BLaER1 treated with 17β-estradiol and CSF1 and Interleukin-3, amounts not matched to agents 10 nM and 100 nM (cell line): ENCODE results near the gene CCL16.
A peak's percentile ranks its signal among the peaks of the same experiment; 100 is the strongest.
"Not testable (repeated sequence)": the region's sequence is repeated elsewhere in the genome, so short reads cannot be mapped to it uniquely, and the experiment has no call there.

Experiments
- H3K27ac ChIP-seq, 11 experiments: shearing (Covaris generic); formaldehyde crosslinking; 2 replicates each; pipeline ENCODE4 v1.8.1; 2022
- H3K27me3 ChIP-seq, 11 experiments: shearing (Covaris generic); formaldehyde crosslinking; 2 replicates each; pipeline ENCODE4 v1.8.1; 2022
- H3K36me3 ChIP-seq, 11 experiments: shearing (Covaris generic); formaldehyde crosslinking; 2 replicates each; pipeline ENCODE4 v1.8.1; 2022
- H3K4me1 ChIP-seq, 10 experiments: shearing (Covaris generic); formaldehyde crosslinking; 2 replicates each; pipeline ENCODE4 v1.8.1; 2022
- H3K4me2 ChIP-seq, 11 experiments: shearing (Covaris generic); formaldehyde crosslinking; 2 replicates each; pipeline ENCODE4 v1.8.1; 2022
- H3K4me3 ChIP-seq, 10 experiments: shearing (Covaris generic); formaldehyde crosslinking; 2 replicates each; pipeline ENCODE4 v1.8.1; 2022
- H3K9ac ChIP-seq, 11 experiments: shearing (Covaris generic); formaldehyde crosslinking; 2 replicates each; pipeline ENCODE4 v1.8.1; 2022
- H3K9me3 ChIP-seq, 11 experiments: shearing (Covaris generic); formaldehyde crosslinking; replicated peaks in 1 of 11; 2 replicates each; pipeline ENCODE4 v1.8.1; 2022
- H4K20me1 ChIP-seq, 11 experiments: shearing (Covaris generic); formaldehyde crosslinking; 2 replicates each; pipeline ENCODE4 v1.8.1; 2022
- Cebpa-rat ChIP-seq, 11 experiments: shearing (Covaris generic); IDR thresholded peaks; 2 replicates each; pipeline ENCODE4 v1.8.1; 2022

CCL16 gene

DNA sequence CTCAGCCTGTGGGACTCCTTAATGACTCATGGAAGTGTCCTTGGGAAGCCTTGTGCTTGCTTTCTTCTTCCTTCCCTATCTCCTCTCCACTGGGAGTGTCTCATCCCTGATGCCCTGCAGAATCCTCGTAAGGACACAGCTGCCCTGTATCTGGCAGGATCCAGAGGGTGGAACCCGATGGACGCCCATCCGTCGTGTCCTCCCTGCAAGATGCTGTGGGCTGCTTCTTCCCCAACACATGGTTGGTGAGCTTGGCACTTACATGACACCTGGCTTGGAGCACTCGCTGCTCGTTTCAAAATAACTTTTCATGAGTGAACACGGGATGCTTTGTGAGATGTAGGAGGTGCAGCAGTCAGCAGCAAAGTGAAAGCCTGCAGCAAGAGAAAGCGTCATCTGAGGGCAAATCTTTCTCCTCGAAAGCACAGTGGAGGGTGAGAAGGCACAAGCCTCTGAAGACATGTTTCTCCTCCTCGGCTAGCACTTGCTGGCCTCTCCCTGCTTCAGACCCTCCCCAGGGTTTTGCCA lies 16.8 kb upstream of the CCL16 start:
- H3K9me3 ChIP-seq, result peaks cover 0 to 18% (median 12%) of the 10 kb centered on the region in 11 experiments; a peak in 17 of 22 replicates
- no peak overlapping the region for H3K4me3 ChIP-seq
- no peaks in the 10 kb centered on the region for H3K27me3 ChIP-seq
- H3K27ac ChIP-seq, result no peak overlapping the region
- H3K4me1 ChIP-seq, result peaks cover 0 to 5% (median 2%) of the 10 kb centered on the region in 10 experiments; a peak in 4 of 20 replicates
- TF ChIP-seq Cebpa-rat (IDR thresholded peaks at IDR 0.05), result no peak
- no peak overlapping the region for H3K4me2 ChIP-seq
- H4K20me1 ChIP-seq, result no peaks in the 10 kb centered on the region
- H3K36me3 ChIP-seq, result no peaks in the 10 kb centered on the region
- H3K9ac ChIP-seq, result no peak overlapping the region

DNA sequence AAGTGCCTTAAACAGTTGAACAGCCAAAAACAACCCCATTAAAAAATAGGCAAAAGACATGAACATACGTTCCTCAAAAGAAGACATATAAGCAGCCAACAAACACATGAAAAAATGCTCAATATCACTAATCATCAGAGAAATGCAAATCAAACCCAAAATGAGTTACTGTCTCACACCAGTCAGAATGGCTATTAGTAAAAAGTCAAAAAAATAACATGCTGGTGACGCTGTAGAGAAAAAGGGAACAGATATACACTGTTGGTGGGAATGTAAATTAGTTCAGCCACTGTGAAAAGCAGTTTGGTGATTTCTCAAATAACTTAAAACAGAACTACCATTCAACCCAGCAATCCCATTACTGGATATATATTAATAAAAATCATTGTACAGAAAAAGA lies 14.0 kb upstream of the CCL16 start:
- not testable (repeated sequence) for H3K27ac ChIP-seq, H3K27me3 ChIP-seq, H3K9ac ChIP-seq, H3K4me3 ChIP-seq, H3K4me2 ChIP-seq, H3K4me1 ChIP-seq, H3K36me3 ChIP-seq, H4K20me1 ChIP-seq
- H3K9me3 ChIP-seq, result peaks cover 0 to 25% (median 19%) of the 10 kb centered on the region in 11 experiments; a peak in 17 of 22 replicates

GRCh38 chr17:35991075-35991474 lies 9.8 kb upstream of the CCL16 start:
- H3K4me1 ChIP-seq, result peaks cover 0 to 13% (median 0%) of the 10 kb centered on the region in 10 experiments; a peak in 6 of 20 replicates
- no peaks in the 10 kb centered on the region for H3K36me3 ChIP-seq
- no peak overlapping the region for H3K27ac ChIP-seq
- H3K9ac ChIP-seq, result no peak overlapping the region
- peaks cover 16 to 49% (median 38%) of the 10 kb centered on the region in 11 experiments for H3K9me3 ChIP-seq
- H4K20me1 ChIP-seq, result no peaks in the 10 kb centered on the region
- H3K4me2 ChIP-seq, result no peak overlapping the region
- H3K4me3 ChIP-seq, result no peak overlapping the region
- no peaks in the 10 kb centered on the region for H3K27me3 ChIP-seq
- TF ChIP-seq Cebpa-rat (IDR thresholded peaks at IDR 0.05), result no peak

DNA sequence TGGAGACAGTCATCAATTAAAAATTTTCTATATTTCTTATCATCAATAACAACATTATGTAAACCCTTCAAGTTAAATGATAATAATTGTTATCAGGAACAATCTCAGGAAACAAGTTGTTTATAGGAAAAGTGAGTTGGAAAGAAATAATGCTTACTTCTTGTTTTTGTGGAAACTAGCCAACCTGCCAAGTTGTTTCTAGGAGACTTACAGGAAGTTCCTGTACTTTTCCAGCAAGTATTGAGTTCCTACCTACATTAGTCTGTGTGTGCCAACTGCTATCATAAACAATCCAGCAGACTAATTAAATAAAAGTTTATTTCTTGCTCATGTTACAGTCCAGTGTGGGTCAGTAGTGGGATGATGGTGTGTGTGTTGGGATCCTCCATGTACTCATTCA lies 6.9 kb upstream of the CCL16 start:
- H4K20me1 ChIP-seq, result no peaks in the 10 kb centered on the region
- H3K27me3 ChIP-seq, result no peaks in the 10 kb centered on the region
- H3K27ac ChIP-seq, result no peak overlapping the region
- H3K9ac ChIP-seq, result no peak overlapping the region
- H3K9me3 ChIP-seq, result peaks cover 16 to 35% (median 23%) of the 10 kb centered on the region in 11 experiments
- no peak for TF ChIP-seq Cebpa-rat (IDR thresholded peaks at IDR 0.05)
- H3K36me3 ChIP-seq, result no peaks in the 10 kb centered on the region
- no peak overlapping the region for H3K4me2 ChIP-seq
- H3K4me3 ChIP-seq, result no peak overlapping the region
- H3K4me1 ChIP-seq, result peaks cover 0 to 15% (median 0%) of the 10 kb centered on the region in 10 experiments; a peak in 6 of 20 replicates

DNA sequence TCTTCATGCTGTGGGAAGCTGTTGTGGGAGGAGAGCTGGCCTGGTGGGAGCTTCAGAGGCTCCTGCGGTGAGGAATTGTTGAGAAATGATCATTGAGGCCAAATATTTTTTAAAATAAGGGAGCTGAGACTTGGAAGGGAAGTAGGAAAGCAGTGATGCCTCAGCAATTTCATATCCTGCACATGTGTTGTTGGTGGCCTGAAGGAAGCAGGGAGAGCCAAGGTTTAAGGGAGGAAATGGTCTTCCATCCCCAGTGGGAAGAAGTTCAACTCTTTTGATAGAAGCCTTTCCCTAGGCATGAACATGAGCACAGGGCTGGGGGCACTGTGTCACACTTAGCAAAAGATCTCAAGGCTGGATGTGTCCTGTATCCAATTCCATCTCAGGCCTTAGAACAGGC lies 5.3 kb upstream of the CCL16 start, which contains the start of gene CCL14:
Gene CCL14 (minus strand): TSS at position 87 of the 400 bp plus-strand sequence. CDS start 80 bp downstream, at position 7.
- TF ChIP-seq Cebpa-rat (IDR thresholded peaks at IDR 0.05), result no peak
- Histone ChIP-seq H3K27me3 (no peaks in the 10 kb centered on the region), H3K9ac (no peak within 1 kb of the TSS), H3K9me3 (peaks cover 16 to 29% (median 23%) of the 10 kb centered on the region in 11 experiments), H4K20me1 (no peaks in the 10 kb centered on the region), H3K27ac (no peak within 1 kb of the TSS), H3K4me3 (no peak within 1 kb of the TSS), H3K4me2 (peak within 1 kb of the TSS in 3 of 11 experiments; percentile 28 to 67 (median 46); a peak in 6 of 22 replicates), H3K4me1 (peaks cover 0 to 15% (median 0%) of the 10 kb centered on the region in 10 experiments; a peak in 6 of 20 replicates), H3K36me3 (no peaks in the 10 kb centered on the region)

GRCh38 chr17:35984140-35984539 lies 2.8 kb upstream of the CCL16 start:
- Histone ChIP-seq H3K9me3 (peaks cover 7 to 12% (median 9%) of the 10 kb centered on the region in 11 experiments; a peak in 21 of 22 replicates), H3K27me3 (no peaks in the 10 kb centered on the region), H3K4me3 (no peak overlapping the region), H3K4me2 (no peak overlapping the region), H4K20me1 (no peaks in the 10 kb centered on the region), H3K36me3 (no peaks in the 10 kb centered on the region), H3K4me1 (peaks cover 0 to 15% (median 0%) of the 10 kb centered on the region in 10 experiments; a peak in 6 of 20 replicates), H3K9ac (no peak overlapping the region), H3K27ac (no peak overlapping the region)
- TF ChIP-seq Cebpa-rat (IDR thresholded peaks at IDR 0.05), result no peak

DNA sequence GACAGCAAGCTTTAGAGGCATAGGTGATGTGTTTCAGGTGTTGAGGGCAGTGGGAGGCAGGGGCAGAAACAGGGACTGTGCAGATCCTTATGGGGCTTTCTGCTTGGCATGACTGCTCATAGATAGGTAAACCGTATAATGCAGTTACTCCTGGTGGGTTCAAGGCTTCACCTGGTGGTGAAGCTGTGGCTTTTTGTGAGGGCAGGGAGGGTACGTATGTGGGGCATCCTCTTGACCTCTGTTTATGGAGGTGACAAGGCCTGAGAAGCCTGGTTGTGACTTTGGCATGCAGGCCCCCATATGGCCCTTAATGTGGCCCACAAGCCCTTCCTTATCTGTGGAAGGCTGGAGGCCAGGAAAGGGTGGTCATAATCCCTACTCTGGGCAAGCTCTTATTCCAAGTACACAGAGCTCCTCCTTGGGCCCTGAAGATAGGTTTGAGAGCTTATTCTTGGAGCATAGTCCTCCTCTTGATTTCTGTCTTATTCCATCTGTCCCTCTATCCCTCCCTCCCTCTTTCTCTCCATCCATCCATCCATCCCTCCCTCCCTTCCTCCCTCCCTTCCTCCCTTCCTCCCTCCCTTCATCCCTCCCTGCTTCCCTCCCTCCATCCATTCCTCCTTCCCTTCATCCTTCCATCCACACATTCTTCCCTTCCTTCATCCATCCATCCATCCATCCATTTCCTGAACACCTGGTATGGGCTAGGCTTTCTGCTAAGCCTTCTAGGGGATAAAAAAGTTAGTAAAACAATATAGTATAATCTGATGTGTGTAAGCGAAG lies 1.3 kb upstream of the CCL16 start:
- TF ChIP-seq Cebpa-rat (IDR thresholded peaks at IDR 0.05), result no peak
- Histone ChIP-seq H3K4me2 (no peak overlapping the region), H3K27me3 (no peaks in the 10 kb centered on the region), H3K36me3 (no peaks in the 10 kb centered on the region), H4K20me1 (no peaks in the 10 kb centered on the region), H3K4me1 (peaks cover 0 to 15% (median 0%) of the 10 kb centered on the region in 10 experiments; a peak in 6 of 20 replicates), H3K9me3 (no peaks in the 10 kb centered on the region; a peak in 1 of 22 replicates), H3K27ac (no peak overlapping the region), H3K4me3 (no peak overlapping the region), H3K9ac (no peak overlapping the region)

- Histone ChIP-seq H3K9me3 (no peaks in the 10 kb centered on the region), H3K4me1 (peaks cover 0 to 11% (median 0%) of the 10 kb centered on the region in 10 experiments; a peak in 6 of 20 replicates), H4K20me1 (no peaks in the 10 kb centered on the region), H3K27ac (no peak overlapping the region), H3K9ac (no peak overlapping the region), H3K4me3 (no peak overlapping the region), H3K27me3 (no peaks in the 10 kb centered on the region), H3K4me2 (no peak overlapping the region), H3K36me3 (no peaks in the 10 kb centered on the region)
- no peak for TF ChIP-seq Cebpa-rat (IDR thresholded peaks at IDR 0.05)
Measured at GRCh38 chr17:35981908-35982330, 622 bp upstream of the CCL16 start.

- no peak overlapping the region for H3K9ac ChIP-seq
- H3K4me2 ChIP-seq, result no peak overlapping the region
- no peak for TF ChIP-seq Cebpa-rat (IDR thresholded peaks at IDR 0.05)
- H3K27ac ChIP-seq, result no peak overlapping the region
- H3K4me3 ChIP-seq, result no peak overlapping the region
- no peaks in the 10 kb centered on the region for H3K9me3 ChIP-seq
- H3K36me3 ChIP-seq, result no peaks in the 10 kb centered on the region
- H4K20me1 ChIP-seq, result no peaks in the 10 kb centered on the region
- peaks cover 0 to 16% (median under 1%) of the 10 kb centered on the region in 10 experiments; a peak in 7 of 20 replicates for H3K4me1 ChIP-seq
- no peaks in the 10 kb centered on the region for H3K27me3 ChIP-seq
Measured at GRCh38 chr17:35978346-35978745, 3.0 kb downstream of the CCL16 start.
